B cell (primary cell): ENCODE results near the gene RIPOR2. TPM values are rescaled to one million over a fixed set of nuclear protein-coding genes. Genes with fewer than 3 reads are reported as not detected.

ENCODE experiments used
- ATAC-seq: fragments of 200-7000 bp; cut with Tn5 transposase; one replicate; pipeline ENCODE4 v1.10.0; 2021; ENCODE audit warnings: low read depth, mild to moderate bottlenecking, moderate number of reproducible peaks, moderate library complexity
- CTCF ChIA-PET: fragments of 350-600 bp; sonication (Branson Sonifier 250); formaldehyde crosslinking; loops from one replicate; lab custom pipeline; 2021; ENCODE audit warnings: antibody characterized with exemption, inconsistent platforms; lab: Charles Lee
- POLR2A ChIA-PET: fragments of 350-600 bp; sonication (Branson Sonifier 250); formaldehyde crosslinking; loops from one replicate; lab custom pipeline; 2021; ENCODE audit warnings: antibody characterized with exemption; lab: Charles Lee
- DNase-seq: peaks from one replicate; pipeline ENCODE4 v3.0.0; 2013
- H2AFZ ChIP-seq: 2 replicates; pipeline ENCODE4 v1.6.1; 2012; ENCODE audit warnings: mild to moderate bottlenecking, low read depth, low read length; ENCODE audit not compliant: insufficient read depth, poor library complexity, severe bottlenecking
- H3K27ac ChIP-seq, 2 donors: 1 replicate in 1 of 2; 2 replicates in 1 of 2; pipeline ENCODE4 v1.5.1; 2012 to 2013; ENCODE audit warnings: low read length in 2 of 2, mild to moderate bottlenecking in 2 of 2, moderate library complexity in 1 of 2
- H3K27me3 ChIP-seq, 4 experiments: fragments of 200-600 bp in 1 of 4; sonication (generic) in 1 of 4; replicated peaks in 1 of 4; 1 replicate in 2 of 4; 2 replicates in 2 of 4; pipeline versions ENCODE4 v1.6.1 to v1.7.0; 2013 to 2016; ENCODE audit warnings: low read length in 3 of 4, mild to moderate bottlenecking in 2 of 4, mixed read lengths in 1 of 4, moderate library complexity in 1 of 4; ENCODE audit not compliant: insufficient read depth in 4 of 4, control insufficient read depth in 3 of 4; ENCODE audit errors: control extremely low read depth in 1 of 4
- H3K36me3 ChIP-seq, 2 experiments: replicated peaks in 1 of 2; 1 replicate in 1 of 2; 2 replicates in 1 of 2; pipeline versions ENCODE4 v1.6.1 to v1.7.1; 2013; ENCODE audit warnings: low read length in 1 of 2; ENCODE audit not compliant: insufficient read depth in 2 of 2, control insufficient read depth in 1 of 2; ENCODE audit errors: control extremely low read depth in 1 of 2, extremely low read depth in 1 of 2
- H3K4me1 ChIP-seq, 2 donors: fragments of 200-600 bp in 1 of 2; sonication (generic) in 1 of 2; 1 replicate in 1 of 2; 2 replicates in 1 of 2; pipeline versions ENCODE4 v1.5.1 to v1.6.1; 2013 to 2017; ENCODE audit warnings: low read length in 2 of 2; ENCODE audit not compliant: control insufficient read depth in 2 of 2, insufficient read depth in 2 of 2
- H3K4me2 ChIP-seq: replicated peaks from 2 replicates; pipeline ENCODE3; 2012; ENCODE audit warnings: mild to moderate bottlenecking, low read depth, low read length; ENCODE audit not compliant: poor library complexity, severe bottlenecking
- H3K4me3 ChIP-seq, 5 experiments: fragments of 200-600 bp in 1 of 5; sonication (generic) in 1 of 5; 1 replicate in 3 of 5; 2 replicates in 2 of 5; pipeline versions ENCODE4 v1.5.1 to v1.7.0; 2011 to 2016; ENCODE audit warnings: low read length in 4 of 5, mild to moderate bottlenecking in 4 of 5, low read depth in 2 of 5, control low read depth in 1 of 5, moderate library complexity in 1 of 5; ENCODE audit not compliant: insufficient read depth in 1 of 5; ENCODE audit errors: control extremely low read depth in 1 of 5, extremely low read depth in 1 of 5
- H3K79me2 ChIP-seq: fragments of 200-600 bp; sonication (generic); one replicate; pipeline ENCODE4 v1.6.0; 2016; ENCODE audit warnings: low read length; ENCODE audit not compliant: control insufficient read depth, insufficient read depth
- H3K9ac ChIP-seq: fragments of 200-600 bp; sonication (generic); 2 replicates; pipeline ENCODE4 v1.6.1; 2017; ENCODE audit warnings: mild to moderate bottlenecking, low read length, moderate library complexity
- H3K9me3 ChIP-seq, 3 donors: one replicate each; pipeline versions ENCODE4 v1.6.1 to v1.7.1; 2013; ENCODE audit warnings: low read length in 2 of 3; ENCODE audit not compliant: control insufficient read depth in 2 of 3, insufficient read depth in 1 of 3; ENCODE audit errors: control extremely low read depth in 1 of 3
- H4K20me1 ChIP-seq: 2 replicates; pipeline ENCODE4 v1.6.0; 2012; ENCODE audit warnings: mild to moderate bottlenecking, low read length; ENCODE audit not compliant: insufficient read depth, control insufficient read depth, poor library complexity, severe bottlenecking
- H3K27ac Mint-ChIP-seq: one replicate; pipeline ENCODE4 v1.8.0; 2021; ENCODE audit warnings: mixed read lengths
- H3K27me3 Mint-ChIP-seq: one replicate; pipeline ENCODE4 v1.8.0; 2021; ENCODE audit warnings: mixed read lengths
- H3K4me1 Mint-ChIP-seq: one replicate; pipeline ENCODE4 v1.8.0; 2021; ENCODE audit warnings: mixed read lengths
- H3K4me3 Mint-ChIP-seq: one replicate; pipeline ENCODE4 v1.8.0; 2021; ENCODE audit warnings: mixed read lengths
- H3K9me3 Mint-ChIP-seq: one replicate; pipeline ENCODE4 v1.8.0; 2022; ENCODE audit warnings: mixed read lengths; ENCODE audit not compliant: insufficient read depth
- CTCF ChIP-seq: fragments of 200-600 bp; IDR thresholded peaks from one replicate; pipeline ENCODE4 v1.8.0; 2022; ENCODE audit warnings: antibody characterized with exemption, mild to moderate bottlenecking
- EZH2 ChIP-seq: IDR thresholded peaks from 2 replicates; pipeline ENCODE4 v1.6.1; 2012; ENCODE audit warnings: borderline replicate concordance, low read depth, mild to moderate bottlenecking, moderate library complexity, low read length; ENCODE audit not compliant: insufficient read depth, poor library complexity, severe bottlenecking
- WGBS: methylation state at CpG from one replicate; pipeline ENCODE4 v1.1.5; 2013; ENCODE audit warnings: missing lambda C conversion rate; ENCODE audit not compliant: insufficient coverage; 5-methylcytosine and 5-hydroxymethylcytosine counted together
- intact Hi-C: fragments of 100-400 bp; cut with micrococcal nuclease; formaldehyde crosslinking; loops from one replicate; pipeline ENCODE4 v1.10.0; 2022
- polyA plus RNA-seq: library from polyadenylated mRNA; depleted of rRNA; stranded (reverse); fragments of >200 nt; gene quantifications from 2 replicates; pipeline ENCODE4 v1.2.3, GENCODE V29; 2012
- total RNA-seq, 2 donors: library from RNA; stranded (reverse); fragments of 120-200 nt in 1 of 2; gene quantifications; 1 replicate in 1 of 2; 2 replicates in 1 of 2; pipeline versions ENCODE4 v1.2.3 to v1.2.4, GENCODE V29; 2013 to 2022

The RIPOR2 gene
- total and polyA plus RNA-seq, 2 donors (not counting 1 experiment from before 2014, with no cell fraction given) = 300 to 430 TPM

- ChIA-PET POLR2A (no interaction called here), CTCF (interaction anchor here (2.2 kb wide), 1 partner anchor 196 kb away, joined by 8 read pairs; no protein-coding TSS in a partner anchor)
- H3K4me3 ChIP-seq = no peak overlapping the region
- no peaks in the 10 kb centered on the region for H3K27me3 ChIP-seq
- peaks cover 60% of the 10 kb centered on the region for H4K20me1 ChIP-seq
- H2AFZ ChIP-seq = no peak overlapping the region
- H3K9ac ChIP-seq = no peak overlapping the region
- no peaks in the 10 kb centered on the region for H3K9me3 Mint-ChIP-seq
- no peaks in the 10 kb centered on the region for H3K27me3 Mint-ChIP-seq
- ATAC-seq (no peak), DNase-seq (no peak)
- WGBS = 80% methylated on average over 2 of the region's 3 CpGs
- no peaks in the 10 kb centered on the region for H3K9me3 ChIP-seq
- no peak overlapping the region for H3K4me3 Mint-ChIP-seq
- H3K36me3 ChIP-seq = peaks cover 8 to 92% of the 10 kb centered on the region in 2 experiments
- H3K27ac ChIP-seq = no peak overlapping the region
- peaks cover 2% of the 10 kb centered on the region for H3K4me1 Mint-ChIP-seq
- H3K79me2 ChIP-seq = peaks cover 5% of the 10 kb centered on the region
- peak overlapping the region; percentile 27 for H3K27ac Mint-ChIP-seq
- no peak for TF ChIP-seq CTCF
- TF ChIP-seq EZH2 = no peak
- no peak overlapping the region for H3K4me2 ChIP-seq
- intact Hi-C loops = no loop called here
- no peaks in the 10 kb centered on the region for H3K4me1 ChIP-seq
These were observed 113.8 kb downstream of the RIPOR2 start for GRCh38 chr6:24821860-24822444.

DNA sequence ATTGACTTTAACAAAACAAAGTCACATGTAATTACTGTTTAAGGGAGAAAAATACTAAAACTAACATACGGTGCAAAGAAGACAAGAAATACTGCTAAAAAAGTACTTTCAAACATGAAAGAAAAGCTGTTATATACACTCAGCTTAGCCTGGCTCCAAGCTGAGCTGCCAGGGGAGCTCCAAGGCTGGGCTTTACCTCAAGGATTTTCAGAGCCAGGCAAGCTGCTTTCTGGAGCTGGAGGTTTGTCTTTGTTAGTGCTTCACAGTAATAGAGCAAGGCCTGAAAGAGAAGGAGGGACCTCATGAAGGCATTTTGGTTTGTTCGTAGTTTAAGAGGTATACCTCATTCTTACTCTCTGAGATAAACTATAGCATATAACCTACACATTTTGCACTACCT is 117.4 kb downstream of the RIPOR2 start:
- ChIA-PET POLR2A (no interaction called here), CTCF (interaction anchor here (1.0 kb wide), 1 partner anchor 174 kb away, joined by 4 read pairs; no protein-coding TSS in a partner anchor)
- H3K9ac ChIP-seq = no peak overlapping the region
- Mint-ChIP-seq H3K27ac (no peak overlapping the region), H3K9me3 (no peaks in the 10 kb centered on the region), H3K4me1 (peaks cover under 1% of the 10 kb centered on the region), H3K4me3 (no peak overlapping the region), H3K27me3 (no peaks in the 10 kb centered on the region)
- no peaks in the 10 kb centered on the region for H3K4me1 ChIP-seq
- H3K27ac ChIP-seq = no peak overlapping the region
- intact Hi-C loops = no loop called here
- no peaks in the 10 kb centered on the region for H3K27me3 ChIP-seq
- no CpG with 5 or more reads among the region's 2 CpGs for WGBS
- no peak overlapping the region for H3K4me2 ChIP-seq
- DNase-seq (no peak), ATAC-seq (no peak)
- TF ChIP-seq CTCF (no peak), EZH2 (no peak)
- H3K9me3 ChIP-seq = no peaks in the 10 kb centered on the region
- peaks cover 38% of the 10 kb centered on the region for H4K20me1 ChIP-seq
- H3K36me3 ChIP-seq = peaks cover 4 to 56% of the 10 kb centered on the region in 2 experiments
- H2AFZ ChIP-seq = no peak overlapping the region
- H3K79me2 ChIP-seq = no peaks in the 10 kb centered on the region
- H3K4me3 ChIP-seq = no peak overlapping the region
